HepG2 (cell line): ENCODE results near the gene TAB2. TPM values are rescaled to one million over a fixed set of nuclear protein-coding genes. Genes with fewer than 3 reads are reported as not detected.

Experiments
- ATAC-seq: fragments of 200-7000 bp; cut with Tn5 transposase; 3 replicates; pipeline ENCODE4 v1.9.1; 2020; ENCODE audit warnings: mild to moderate bottlenecking, moderate library complexity
- BruUV-seq: library from RNA; stranded (reverse); fragments of 400-500 nt; replicated peaks from 2 replicates; lab custom pipeline; 2021; lab: Mats Ljungman, UMichigan
- CTCF ChIA-PET: fragments of 300-600 bp; formaldehyde crosslinking; extraction: SDS; loops from one replicate; lab custom pipeline; 2021; ENCODE audit warnings: low total read pairs, inconsistent platforms, low intra/inter-chr PET ratio; lab: Yijun Ruan, JAX
- POLR2A ChIA-PET: fragments of 350-600 bp; sonication (Branson Sonifier 250); formaldehyde crosslinking; loops from one replicate; lab custom pipeline; 2020; ENCODE audit warnings: antibody characterized with exemption, inconsistent platforms; lab: Yijun Ruan, JAX
- DNase-seq: peaks from one replicate; pipeline ENCODE4 v3.0.0-alpha.2; 2015; ENCODE audit warnings: low spot score
- FAIRE-seq: peaks from 3 replicates; lab custom pipeline; 2011; peaks lifted over from hg19 to GRCh38; lab: Jason Lieb, UNC
- H2AFZ ChIP-seq: one replicate; pipeline ENCODE4 v1.6.1; 2011; ENCODE audit warnings: low read length, inconsistent platforms
- H3K27ac ChIP-seq: fragments of 300-600 bp; 3 replicates; pipeline ENCODE4 v1.8.0; 2011; ENCODE audit warnings: mixed run types, mild to moderate bottlenecking, mixed read lengths, low read length, inconsistent platforms; ENCODE audit not compliant: insufficient read depth; ENCODE audit errors: extremely low read length
- H3K27me3 ChIP-seq, 2 experiments: fragments of 200-600 bp in 1 of 2; 2 replicates in 1 of 2; 3 replicates in 1 of 2; pipeline versions ENCODE4 v1.6.0 to v1.8.0; 2011; ENCODE audit warnings: low read length in 2 of 2, mild to moderate bottlenecking in 2 of 2, moderate library complexity in 2 of 2, inconsistent platforms in 1 of 2; ENCODE audit not compliant: insufficient read depth in 2 of 2, control insufficient read depth in 1 of 2
- H3K36me3 ChIP-seq, 2 experiments: fragments of 200-600 bp in 1 of 2; replicated peaks in 1 of 2; 2 replicates in 1 of 2; 3 replicates in 1 of 2; pipeline versions ENCODE4 v1.5.1 to v1.8.0; 2011; ENCODE audit warnings: low read length in 2 of 2, inconsistent platforms in 1 of 2; ENCODE audit not compliant: insufficient read depth in 2 of 2, control insufficient read depth in 1 of 2
- H3K4me1 ChIP-seq: 2 replicates; pipeline ENCODE4 v1.5.1; 2012; ENCODE audit warnings: low read length, inconsistent platforms; ENCODE audit not compliant: insufficient read depth
- H3K4me2 ChIP-seq: 2 replicates; pipeline ENCODE4 v1.6.0; 2011; ENCODE audit warnings: low read depth, low read length, inconsistent platforms
- H3K4me3 ChIP-seq, 3 experiments: fragments of 200-600 bp in 1 of 3; sonication (generic), shearing (Covaris generic) in 1 of 3; replicated peaks in 1 of 3; 2 replicates each; pipeline ENCODE4 v1.5.1; 2011 to 2016; ENCODE audit warnings: low read length in 3 of 3, inconsistent platforms in 2 of 3, low read depth in 2 of 3, mild to moderate bottlenecking in 2 of 3, control low read depth in 1 of 3, mixed read lengths in 1 of 3; ENCODE audit not compliant: insufficient read depth in 1 of 3
- H3K79me2 ChIP-seq: one replicate; pipeline ENCODE4 v1.6.1; 2011; ENCODE audit warnings: low read length, inconsistent platforms; ENCODE audit not compliant: insufficient read depth
- H3K9ac ChIP-seq: 2 replicates; pipeline ENCODE4 v1.6.0; 2011; ENCODE audit warnings: mild to moderate bottlenecking, low read depth, low read length, inconsistent platforms; ENCODE audit not compliant: insufficient read depth
- H3K9me3 ChIP-seq: 2 replicates; pipeline ENCODE4 v1.5.1; 2012; ENCODE audit warnings: mild to moderate bottlenecking, low read length
- H4K20me1 ChIP-seq: 2 replicates; pipeline ENCODE4 v1.6.0; 2011; ENCODE audit warnings: inconsistent platforms, mild to moderate bottlenecking, low read length, moderate library complexity; ENCODE audit not compliant: insufficient read depth
- ADNP ChIP-seq: sonication (generic); formaldehyde crosslinking; IDR thresholded peaks from 2 replicates; pipeline ENCODE4 v1.4.0; 2020; ENCODE audit warnings: missing genetic modification reagents
- GZF1 ChIP-seq: sonication (generic); formaldehyde crosslinking; IDR thresholded peaks from 2 replicates; pipeline ENCODE4 v1.5.1; 2020; ENCODE audit warnings: mild to moderate bottlenecking, missing genetic modification reagents
- JUNB ChIP-seq: sonication (generic); formaldehyde crosslinking; IDR thresholded peaks from 2 replicates; pipeline ENCODE4 v1.8.0; 2022; ENCODE audit warnings: missing genetic modification reagents, mild to moderate bottlenecking, borderline replicate concordance
- KMT2A ChIP-seq: sonication (generic); formaldehyde crosslinking; IDR thresholded peaks from 2 replicates; pipeline ENCODE4 v1.4.0; 2020; ENCODE audit warnings: missing genetic modification reagents
- NCOR1 ChIP-seq: fragments of 200-600 bp; sonication (generic); IDR thresholded peaks from 2 replicates; pipeline ENCODE4 v1.7.0; 2017; ENCODE audit warnings: antibody characterized with exemption, low read length, borderline replicate concordance
- U2AF1 ChIP-seq: fragments of 200-400 bp; formaldehyde crosslinking; optimal IDR thresholded peaks from 2 replicates; pipeline ENCODE3; 2017; ENCODE audit warnings: mild to moderate bottlenecking, low read depth, low read length
- ZNF337 ChIP-seq: sonication (generic); formaldehyde crosslinking; IDR thresholded peaks from 2 replicates; pipeline ENCODE4 v1.5.1; 2020; ENCODE audit warnings: missing genetic modification reagents, low read depth, mild to moderate bottlenecking, borderline replicate concordance
- ZNF614 ChIP-seq: IDR thresholded peaks from 2 replicates; pipeline ENCODE4 v1.6.1; 2018; ENCODE audit warnings: missing biosample characterization, missing genetic modification reagents, inconsistent platforms, borderline replicate concordance
- ZNF670 ChIP-seq: sonication (generic); formaldehyde crosslinking; IDR thresholded peaks from 2 replicates; pipeline ENCODE4 v1.8.0; 2022; ENCODE audit warnings: mild to moderate bottlenecking, missing genetic modification reagents, borderline replicate concordance
- ZNF816 ChIP-seq: sonication (generic); formaldehyde crosslinking; IDR thresholded peaks from 2 replicates; pipeline ENCODE4 v1.8.0; 2022; ENCODE audit warnings: missing genetic modification reagents, mild to moderate bottlenecking, borderline replicate concordance
- WGBS: methylation state at CpG from one replicate; pipeline ENCODE4 v1.1.6; 2017; ENCODE audit warnings: low lambda C conversion rate; 5-methylcytosine and 5-hydroxymethylcytosine counted together
- in situ Hi-C: cut with HindIII; loops from 2 replicates; pipeline ENCODE4 v1.10.0; 2017; ENCODE audit warnings: low pct_unique_long_range_greater_than_20kb; ENCODE audit not compliant: extremely low pct_ligation_motif_present
- intact Hi-C: fragments of 100-400 bp; cut with micrococcal nuclease; formaldehyde crosslinking; loops from one replicate; pipeline ENCODE4 v1.10.0; 2022; ENCODE audit not compliant: unreplicated experiment
- polyA plus RNA-seq, 8 experiments: library from polyadenylated mRNA; depleted of rRNA in 3 of 8; stranded (reverse) in 7 of 8; unstranded in 1 of 8; fragments of >200 nt; fragmentation: Illumina TruSeq in 4 of 8; extraction: Trizol in 4 of 8; gene quantifications; 2 replicates each; pipeline versions ENCODE4 v1.2.1 to v1.2.3, GENCODE V29; 2011 to 2016; ENCODE audit warnings: low read depth in 4 of 8, missing spikeins in 1 of 8, mixed read lengths in 1 of 8; ENCODE audit not compliant: insufficient read depth in 1 of 8
- total RNA-seq, 5 experiments: library from RNA; depleted of rRNA; stranded (reverse); fragments of >200 nt; fragmentation: Illumina TruSeq; extraction: Trizol; gene quantifications; 2 replicates each; pipeline ENCODE4 v1.2.3, GENCODE V29; 2016; ENCODE audit warnings: low read depth in 1 of 5
- TF ChIP-seq, protein P1 (sequence below): sonication (generic); formaldehyde crosslinking; IDR thresholded peaks from 2 replicates; pipeline ENCODE4 v1.4.0; 2020; ENCODE audit warnings: missing genetic modification reagents, mild to moderate bottlenecking, borderline replicate concordance
- TF ChIP-seq, protein P2 (sequence below): sonication (generic); formaldehyde crosslinking; IDR thresholded peaks from 2 replicates; pipeline ENCODE4 v1.5.1; 2020; ENCODE audit warnings: missing genetic modification reagents, mild to moderate bottlenecking, borderline replicate concordance

Gene TAB2
- total and polyA plus RNA-seq, 2 of the 13 experiments (the other 11 are each of a cell fraction or from before 2014, with no cell fraction given) = 23.7 to 50.2 TPM

DNA sequence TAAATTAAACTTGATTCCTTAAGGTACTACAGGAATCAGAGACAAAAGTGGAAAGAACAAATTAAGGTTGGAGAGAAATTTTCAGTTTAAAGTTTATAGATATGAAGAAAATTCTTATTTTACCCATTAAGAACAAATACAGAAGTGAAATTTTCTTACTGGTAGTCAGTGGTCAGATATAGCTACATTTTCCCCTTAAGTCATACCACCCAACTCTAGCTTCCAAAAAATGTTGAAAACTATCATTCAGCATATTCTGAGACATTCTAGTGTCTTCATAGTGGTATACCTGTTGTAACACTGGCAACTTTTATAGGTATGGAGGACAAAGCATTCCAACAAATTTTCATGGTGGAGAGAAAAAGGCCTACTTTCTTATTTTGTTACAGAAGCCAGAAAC is 67.0 kb downstream of the TAB2 start (continued):
- TF ChIP-seq, protein P1, sequence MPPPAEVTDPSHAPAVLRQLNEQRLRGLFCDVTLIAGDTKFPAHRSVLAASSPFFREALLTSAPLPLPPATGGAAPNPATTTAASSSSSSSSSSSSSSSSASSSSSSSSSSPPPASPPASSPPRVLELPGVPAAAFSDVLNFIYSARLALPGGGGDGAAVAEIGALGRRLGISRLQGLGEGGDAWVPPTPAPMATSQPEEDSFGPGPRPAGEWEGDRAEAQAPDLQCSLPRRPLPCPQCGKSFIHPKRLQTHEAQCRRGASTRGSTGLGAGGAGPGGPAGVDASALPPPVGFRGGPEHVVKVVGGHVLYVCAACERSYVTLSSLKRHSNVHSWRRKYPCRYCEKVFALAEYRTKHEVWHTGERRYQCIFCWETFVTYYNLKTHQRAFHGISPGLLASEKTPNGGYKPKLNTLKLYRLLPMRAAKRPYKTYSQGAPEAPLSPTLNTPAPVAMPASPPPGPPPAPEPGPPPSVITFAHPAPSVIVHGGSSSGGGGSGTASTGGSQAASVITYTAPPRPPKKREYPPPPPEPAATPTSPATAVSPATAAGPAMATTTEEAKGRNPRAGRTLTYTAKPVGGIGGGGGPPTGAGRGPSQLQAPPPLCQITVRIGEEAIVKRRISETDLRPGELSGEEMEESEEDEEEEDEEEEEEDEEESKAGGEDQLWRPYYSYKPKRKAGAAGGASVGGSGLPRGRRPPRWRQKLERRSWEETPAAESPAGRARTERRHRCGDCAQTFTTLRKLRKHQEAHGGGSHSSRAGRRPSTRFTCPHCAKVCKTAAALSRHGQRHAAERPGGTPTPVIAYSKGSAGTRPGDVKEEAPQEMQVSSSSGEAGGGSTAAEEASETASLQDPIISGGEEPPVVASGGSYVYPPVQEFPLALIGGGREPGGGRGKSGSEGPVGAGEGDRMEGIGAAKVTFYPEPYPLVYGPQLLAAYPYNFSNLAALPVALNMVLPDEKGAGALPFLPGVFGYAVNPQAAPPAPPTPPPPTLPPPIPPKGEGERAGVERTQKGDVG (CRISPR knock-in tag) = no peak
- TF ChIP-seq KMT2A (no peak), ZNF816 (CRISPR knock-in tag) (no peak)
- TF ChIP-seq, protein P2, sequence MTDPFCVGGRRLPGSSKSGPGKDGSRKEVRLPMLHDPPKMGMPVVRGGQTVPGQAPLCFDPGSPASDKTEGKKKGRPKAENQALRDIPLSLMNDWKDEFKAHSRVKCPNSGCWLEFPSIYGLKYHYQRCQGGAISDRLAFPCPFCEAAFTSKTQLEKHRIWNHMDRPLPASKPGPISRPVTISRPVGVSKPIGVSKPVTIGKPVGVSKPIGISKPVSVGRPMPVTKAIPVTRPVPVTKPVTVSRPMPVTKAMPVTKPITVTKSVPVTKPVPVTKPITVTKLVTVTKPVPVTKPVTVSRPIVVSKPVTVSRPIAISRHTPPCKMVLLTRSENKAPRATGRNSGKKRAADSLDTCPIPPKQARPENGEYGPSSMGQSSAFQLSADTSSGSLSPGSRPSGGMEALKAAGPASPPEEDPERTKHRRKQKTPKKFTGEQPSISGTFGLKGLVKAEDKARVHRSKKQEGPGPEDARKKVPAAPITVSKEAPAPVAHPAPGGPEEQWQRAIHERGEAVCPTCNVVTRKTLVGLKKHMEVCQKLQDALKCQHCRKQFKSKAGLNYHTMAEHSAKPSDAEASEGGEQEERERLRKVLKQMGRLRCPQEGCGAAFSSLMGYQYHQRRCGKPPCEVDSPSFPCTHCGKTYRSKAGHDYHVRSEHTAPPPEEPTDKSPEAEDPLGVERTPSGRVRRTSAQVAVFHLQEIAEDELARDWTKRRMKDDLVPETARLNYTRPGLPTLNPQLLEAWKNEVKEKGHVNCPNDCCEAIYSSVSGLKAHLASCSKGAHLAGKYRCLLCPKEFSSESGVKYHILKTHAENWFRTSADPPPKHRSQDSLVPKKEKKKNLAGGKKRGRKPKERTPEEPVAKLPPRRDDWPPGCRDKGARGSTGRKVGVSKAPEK (CRISPR knock-in tag) = no peak

DNA sequence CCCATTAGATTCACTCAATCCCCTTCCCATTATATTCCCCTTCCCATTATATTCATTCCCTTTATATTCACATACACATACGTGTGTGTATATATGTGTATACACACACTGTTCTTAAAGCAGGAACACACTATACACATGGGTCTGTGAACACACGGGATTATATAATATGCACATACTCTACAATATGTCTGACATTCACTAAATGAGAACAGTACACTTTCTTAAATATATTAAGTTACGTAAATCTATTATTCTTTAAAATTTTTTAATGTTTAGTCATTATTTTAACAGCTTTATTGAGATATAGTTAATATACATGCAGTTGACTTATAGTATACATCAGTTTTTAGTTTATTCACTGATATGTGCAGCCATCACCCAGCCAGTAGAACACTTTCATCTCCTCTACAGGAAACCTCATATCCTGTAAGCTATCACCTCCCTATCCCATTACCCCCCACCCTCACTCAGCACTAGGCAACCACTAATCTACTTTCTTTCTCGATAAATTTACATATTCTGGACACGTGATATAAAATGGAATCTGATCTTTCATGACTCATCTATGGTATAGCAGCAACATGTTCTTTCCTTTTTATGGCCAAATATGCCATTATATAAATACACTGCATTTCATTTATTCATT is 68.6 kb downstream of the TAB2 start:
- ATAC-seq = no peak
- CTCF ChIA-PET = no interaction called here
- WGBS = 96% methylated on average over 5 of the region's 5 CpGs

More for the DNA sequence above, 68.6 kb downstream of the TAB2 start:
- no peak overlapping the region for H3K9ac ChIP-seq
- intact Hi-C loops = no loop called here
- DNase-seq (no peak), FAIRE-seq (no peak)
- H3K79me2 ChIP-seq = no peaks in the 10 kb centered on the region
- no peak overlapping the region for H3K4me2 ChIP-seq
- H2AFZ ChIP-seq = no peak overlapping the region
- H3K27me3 ChIP-seq = no peaks in the 10 kb centered on the region
- no peaks in the 10 kb centered on the region for H3K9me3 ChIP-seq
- no TSS peak for BruUV-seq
- in situ Hi-C loops = no loop called here
- H3K36me3 ChIP-seq = peaks cover 3 to 14% of the 10 kb centered on the region in 2 experiments
- H3K4me3 ChIP-seq = no peak overlapping the region
- H4K20me1 ChIP-seq = no peaks in the 10 kb centered on the region
- no peak for TF ChIP-seq ADNP
- no peak for TF ChIP-seq NCOR1
- TF ChIP-seq GZF1 (CRISPR knock-in tag) = no peak
- TF ChIP-seq ZNF670 (CRISPR knock-in tag) = no peak
- TF ChIP-seq JUNB (CRISPR knock-in tag) = no peak
- TF ChIP-seq ZNF337 (CRISPR knock-in tag) = no peak
- no peak for TF ChIP-seq ZNF614
- TF ChIP-seq U2AF1 = no peak
- no peak overlapping the region for H3K27ac ChIP-seq
- no peaks in the 10 kb centered on the region for H3K4me1 ChIP-seq
- POLR2A ChIA-PET = no interaction called here
